Stimulated activated CD4-positive, alpha-beta T cell treated with anti-CD3 and anti-CD28 coated beads, Interleukin-4, amount 100 ng/mL, for 1 hour (primary cell): ENCODE measurements around the gene RITA1.

Experiments
- DNase-seq: peaks from one replicate; pipeline ENCODE4 v3.0.0-alpha.2; 2020

RITA1 gene

DNA sequence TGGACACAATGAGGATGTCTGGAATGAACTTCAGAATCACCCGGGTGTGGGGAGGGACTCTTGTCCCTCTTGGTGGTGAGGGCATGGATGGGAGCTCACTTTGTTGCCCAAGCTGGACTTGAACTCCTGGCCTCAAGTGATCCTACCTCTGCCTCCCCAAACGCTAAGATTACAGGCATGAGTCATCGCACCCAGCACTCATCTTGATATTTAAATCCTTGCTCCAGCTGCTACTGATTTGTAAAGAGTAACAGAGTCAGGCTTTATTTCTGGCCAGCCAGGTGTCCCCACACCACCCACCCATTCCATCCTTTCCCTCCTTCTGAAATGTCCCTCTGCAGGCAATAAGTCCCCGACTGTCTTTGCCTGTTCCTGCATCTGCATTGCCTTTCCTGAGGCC is 5.2 kb upstream of the RITA1 start:
- DNase-seq: no peak

DNA sequence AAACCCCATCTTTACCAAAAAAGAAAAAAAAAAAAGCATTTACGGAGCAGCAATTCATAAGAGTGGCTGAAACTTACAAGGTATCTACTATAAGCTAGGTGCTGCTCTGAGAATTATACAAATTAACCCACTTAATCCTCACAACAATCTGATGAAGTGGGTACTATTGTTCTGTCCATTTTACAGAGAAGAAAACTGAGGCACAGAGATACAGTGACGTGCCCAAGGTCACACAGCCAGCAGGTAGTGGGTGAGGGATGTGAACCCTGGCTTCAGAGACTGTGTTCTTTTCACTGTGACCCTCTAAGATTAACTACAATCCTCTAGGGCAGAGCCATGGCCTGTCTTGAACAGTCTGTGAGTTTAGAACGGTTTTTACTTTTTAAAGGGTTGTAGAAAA is 3.5 kb upstream of the RITA1 start:
- no peak for DNase-seq

DNA sequence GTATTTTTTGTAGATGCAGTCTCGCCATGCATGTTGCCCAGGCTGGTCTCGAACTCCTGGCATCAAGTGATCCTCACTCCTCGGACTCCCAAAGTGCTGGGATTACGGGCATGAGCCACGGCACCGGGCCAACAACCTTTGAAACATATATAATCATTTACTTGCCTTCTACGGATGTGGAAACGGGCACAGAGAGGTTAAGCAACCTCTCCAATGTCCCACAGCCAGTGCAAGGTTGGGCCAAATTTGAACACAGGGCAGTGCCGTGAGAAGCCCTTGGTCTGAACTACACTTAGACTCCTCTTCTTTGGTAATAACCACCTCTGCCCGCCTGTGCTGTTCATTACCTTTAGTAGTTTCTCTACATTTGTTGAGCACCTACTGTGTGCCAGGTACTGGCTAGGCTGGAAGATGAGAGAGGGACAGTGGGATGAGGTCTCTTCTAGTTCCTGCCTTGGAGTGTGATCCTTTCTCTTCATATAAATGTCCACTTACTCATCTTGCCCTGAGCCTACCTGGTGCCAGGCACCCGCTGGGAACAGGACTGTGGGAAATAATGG is 2.4 kb upstream of the RITA1 start:
- DNase-seq: no peak

DNA sequence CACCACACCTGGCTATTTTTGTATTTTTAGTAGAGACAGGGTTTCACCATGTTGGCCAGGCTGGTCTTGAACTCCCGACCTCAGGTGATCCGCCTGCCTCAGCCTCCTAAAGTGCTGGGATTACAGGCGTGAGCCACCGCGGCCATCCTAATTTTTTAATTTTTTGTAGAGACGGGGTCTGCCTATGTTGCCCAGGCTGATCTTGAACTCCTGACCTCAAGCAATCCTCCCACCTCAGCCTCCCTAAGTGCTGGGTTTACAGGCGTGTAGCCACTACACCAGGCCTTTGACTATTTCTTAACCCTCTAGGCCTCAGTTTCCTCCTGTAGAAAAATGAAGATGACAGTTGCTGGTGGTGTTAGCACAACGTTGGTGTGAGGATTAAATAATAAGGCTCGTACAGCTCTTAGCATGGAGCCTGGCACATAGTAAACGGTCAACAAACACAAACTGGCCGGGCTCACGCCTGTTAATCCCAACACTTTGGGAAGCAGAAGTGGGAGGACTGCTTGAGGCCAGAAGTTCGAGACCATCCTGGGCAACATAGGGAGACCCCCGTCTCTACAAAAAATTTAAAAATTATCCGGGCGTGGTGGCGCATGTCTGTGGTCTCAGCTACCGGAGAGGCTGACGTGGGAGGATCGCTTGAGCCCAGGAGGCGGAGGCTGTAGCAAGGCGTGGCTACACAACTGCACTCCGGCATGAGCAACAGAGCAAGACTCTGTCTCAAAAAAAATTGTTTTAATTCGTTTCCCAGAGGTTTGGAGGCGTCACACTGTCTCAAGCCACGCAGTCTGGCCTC is 1.2 kb upstream of the RITA1 start:
- DNase-seq: no peak

DNA sequence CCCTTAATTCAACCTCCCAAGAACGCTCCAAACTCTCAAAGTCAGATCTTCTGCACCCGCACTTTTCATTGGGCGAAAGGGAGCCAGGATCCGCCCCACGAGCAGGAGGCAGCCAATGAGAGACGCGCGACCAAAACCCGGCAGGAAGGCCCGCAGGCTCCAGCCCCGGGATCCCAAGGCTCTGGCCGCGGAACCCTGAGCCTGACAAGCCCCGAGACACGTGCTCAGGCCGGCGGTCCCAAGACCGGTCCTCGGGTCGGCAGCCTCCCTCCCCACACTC is 681 bp upstream of the RITA1 start:
- DNase-seq: peak; percentile 86

DNA sequence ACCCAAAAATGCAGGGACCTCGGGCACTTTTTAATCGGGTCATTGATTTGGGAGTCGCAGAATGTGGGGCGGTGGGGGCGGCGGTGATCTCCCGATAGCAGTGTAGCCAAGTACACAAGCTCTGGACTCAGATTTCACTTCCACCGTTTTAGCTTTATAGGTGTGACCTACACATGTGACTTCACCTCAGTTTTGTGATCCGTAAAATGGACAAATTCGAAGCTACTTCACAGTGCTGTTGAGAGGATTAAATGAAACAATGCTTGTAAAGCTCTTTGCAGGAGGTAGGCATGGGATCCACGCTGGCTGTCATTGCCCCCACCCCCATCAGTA is 478 bp downstream of the RITA1 start:
- no peak for DNase-seq

DNA sequence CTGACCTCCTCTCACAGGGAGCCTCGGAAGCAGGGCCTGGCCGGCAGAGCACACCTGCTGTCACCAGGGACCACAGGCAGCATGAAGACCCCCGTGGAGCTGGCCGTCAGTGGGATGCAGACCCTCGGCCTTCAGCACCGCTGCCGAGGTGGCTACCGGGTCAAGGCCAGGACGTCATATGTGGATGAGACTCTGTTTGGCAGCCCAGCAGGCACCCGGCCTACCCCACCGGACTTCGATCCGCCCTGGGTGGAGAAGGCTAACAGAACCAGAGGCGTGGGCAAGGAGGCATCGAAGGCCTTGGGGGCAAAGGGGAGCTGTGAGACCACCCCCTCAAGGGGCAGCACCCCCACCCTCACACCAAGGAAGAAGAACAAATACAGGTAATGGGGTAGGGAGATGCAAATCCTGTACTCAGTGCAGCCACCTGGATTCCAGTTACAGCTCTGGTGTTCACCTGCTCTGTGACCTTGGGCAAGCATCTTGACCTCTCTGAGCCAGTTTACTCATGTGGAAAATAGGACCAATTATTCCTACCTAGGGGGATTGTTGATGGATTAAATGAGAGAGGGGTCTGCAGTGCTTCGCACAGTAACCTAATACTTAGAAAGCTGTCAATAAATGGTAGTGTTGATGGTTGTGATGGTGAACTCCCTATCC is 1.3 kb downstream of the RITA1 start:
- DNase-seq: no peak

DNA sequence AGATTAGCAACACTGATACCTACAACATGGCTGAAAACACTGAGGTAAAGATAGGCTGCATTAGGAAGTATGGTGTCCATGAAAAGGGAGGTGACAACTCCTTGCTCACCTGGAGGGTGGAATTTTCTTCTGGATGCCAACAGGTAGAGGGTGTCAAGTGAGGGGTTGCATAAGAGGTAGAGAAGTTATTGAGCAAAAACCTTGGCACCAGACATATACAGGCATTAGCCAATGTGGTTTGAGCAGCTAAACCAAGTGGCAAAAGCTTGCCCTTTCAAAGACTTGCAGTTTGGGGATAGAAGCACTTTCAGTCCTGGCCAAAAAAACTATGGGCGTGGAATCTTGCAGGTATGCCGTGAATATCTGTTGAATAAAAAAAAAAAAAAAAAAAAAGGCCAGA is 3.8 kb downstream of the RITA1 start:
- DNase-seq: no peak

DNA sequence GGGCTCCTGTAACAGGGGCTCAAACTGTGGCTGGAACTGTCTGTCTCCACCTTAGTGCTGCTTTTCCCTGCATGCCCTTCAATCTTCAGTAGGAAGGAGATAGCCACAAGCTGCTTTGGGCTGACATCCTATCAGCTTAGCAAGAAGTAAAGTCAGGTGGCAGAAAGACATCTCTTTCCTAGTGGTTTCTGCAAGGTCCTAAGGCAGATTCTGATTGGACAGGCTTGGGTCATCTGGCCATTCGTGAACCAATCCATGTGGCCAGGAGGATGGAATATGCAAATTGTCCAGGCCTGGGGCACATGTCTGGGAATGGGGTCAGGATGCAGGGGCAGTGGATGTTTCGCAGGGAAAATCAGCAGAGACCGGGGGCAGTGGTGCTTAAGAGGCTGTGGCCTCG is 5.2 kb downstream of the RITA1 start:
- no peak for DNase-seq

DNA sequence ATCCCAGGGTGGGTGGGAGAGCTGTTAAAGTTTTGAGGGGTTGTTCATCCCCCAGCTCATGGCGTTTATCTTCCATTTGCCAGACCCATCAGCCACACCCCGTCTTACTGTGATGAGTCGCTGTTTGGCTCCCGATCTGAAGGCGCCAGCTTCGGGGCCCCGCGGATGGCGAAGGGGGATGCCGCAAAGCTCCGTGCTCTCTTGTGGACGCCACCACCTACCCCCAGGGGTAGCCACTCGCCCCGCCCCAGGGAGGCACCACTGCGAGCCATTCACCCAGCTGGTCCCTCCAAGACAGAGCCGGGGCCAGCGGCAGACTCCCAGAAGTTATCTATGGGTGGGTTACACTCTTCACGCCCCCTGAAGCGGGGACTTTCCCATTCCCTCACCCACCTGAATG is 5.7 kb downstream of the RITA1 start:
- no peak for DNase-seq

DNA sequence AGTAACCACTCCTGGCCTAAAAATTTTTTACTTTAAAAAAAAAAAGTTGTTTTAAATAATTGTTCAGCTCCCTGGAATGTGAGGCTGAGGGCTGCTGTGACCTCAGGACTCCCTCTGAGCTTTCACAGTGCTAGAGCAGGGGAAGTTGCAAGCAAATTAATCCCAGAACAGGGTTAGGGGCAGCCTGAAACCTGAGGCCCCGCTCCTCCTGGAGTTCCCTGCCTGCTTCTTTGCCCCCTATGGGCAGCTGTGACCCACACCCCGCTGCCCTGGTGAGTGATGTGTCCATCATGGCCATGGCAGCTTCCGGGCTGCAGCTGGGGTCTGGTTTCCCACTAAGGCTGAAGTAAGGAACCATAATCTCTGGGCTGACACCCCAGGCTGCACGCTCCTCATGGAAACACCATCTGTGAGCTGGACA is 9.5 kb downstream of the RITA1 start:
- no peak for DNase-seq

DNA sequence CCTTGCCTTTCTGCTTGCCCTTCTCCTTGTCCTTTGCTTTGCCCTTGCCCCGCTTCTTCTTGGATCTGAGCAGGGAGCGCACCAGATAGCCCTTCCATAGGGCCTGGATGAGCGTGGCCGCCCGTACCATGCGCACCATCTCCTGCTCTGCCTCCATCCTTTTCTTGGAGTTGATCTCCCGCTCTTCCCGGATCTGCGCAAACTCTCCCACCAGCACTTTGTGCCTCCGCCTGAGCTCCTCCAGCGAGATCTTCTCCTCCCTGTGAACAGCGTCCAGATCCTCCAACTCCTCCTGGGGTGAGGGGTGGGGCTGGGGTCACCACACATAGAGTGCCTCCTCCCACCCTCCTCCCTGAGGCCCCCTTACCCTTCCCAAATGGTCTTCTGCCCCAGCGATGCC is 10.1 kb downstream of the RITA1 start:
- DNase-seq: no peak

DNA sequence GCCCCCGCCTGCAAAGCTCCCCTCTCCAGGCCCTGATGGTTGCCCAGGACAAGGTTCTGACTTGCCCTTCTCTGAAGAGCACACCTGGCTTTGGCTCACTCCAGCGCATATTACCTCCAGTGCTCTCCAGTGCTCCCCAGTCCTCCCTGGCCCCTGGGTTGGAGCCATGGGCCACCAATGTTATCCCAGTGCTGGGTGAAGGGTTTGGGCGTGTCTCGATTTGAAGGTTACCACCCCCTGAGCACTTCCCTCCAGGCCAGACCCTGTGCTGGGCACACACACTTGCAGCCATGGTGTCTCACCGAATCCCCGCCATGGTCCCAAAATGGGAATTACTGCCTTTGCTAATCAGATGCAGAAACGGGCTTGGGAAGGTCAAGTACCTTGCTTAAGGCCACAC is 11.1 kb downstream of the RITA1 start:
- DNase-seq: no peak

DNA sequence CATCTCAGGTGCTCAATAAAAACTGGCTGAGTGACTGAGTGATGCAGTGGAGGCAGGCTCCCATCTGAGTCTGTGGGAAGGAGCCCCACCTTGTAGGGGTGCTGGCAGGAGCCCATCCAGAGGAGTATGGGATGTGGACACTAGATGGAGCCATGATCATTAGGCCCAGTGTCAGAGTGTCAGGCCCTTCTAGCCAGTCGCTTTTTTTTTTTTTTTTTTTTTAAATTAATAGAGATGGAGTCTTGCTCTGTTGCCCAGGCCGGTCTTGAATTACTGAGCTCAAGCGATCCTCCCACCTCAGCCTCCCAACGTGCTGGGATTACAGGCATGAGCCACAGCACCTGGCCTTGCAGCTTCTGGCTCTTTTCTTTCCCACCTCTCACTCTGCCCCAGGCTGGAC is 11.5 kb downstream of the RITA1 start:
- peak; percentile 31 for DNase-seq

DNA sequence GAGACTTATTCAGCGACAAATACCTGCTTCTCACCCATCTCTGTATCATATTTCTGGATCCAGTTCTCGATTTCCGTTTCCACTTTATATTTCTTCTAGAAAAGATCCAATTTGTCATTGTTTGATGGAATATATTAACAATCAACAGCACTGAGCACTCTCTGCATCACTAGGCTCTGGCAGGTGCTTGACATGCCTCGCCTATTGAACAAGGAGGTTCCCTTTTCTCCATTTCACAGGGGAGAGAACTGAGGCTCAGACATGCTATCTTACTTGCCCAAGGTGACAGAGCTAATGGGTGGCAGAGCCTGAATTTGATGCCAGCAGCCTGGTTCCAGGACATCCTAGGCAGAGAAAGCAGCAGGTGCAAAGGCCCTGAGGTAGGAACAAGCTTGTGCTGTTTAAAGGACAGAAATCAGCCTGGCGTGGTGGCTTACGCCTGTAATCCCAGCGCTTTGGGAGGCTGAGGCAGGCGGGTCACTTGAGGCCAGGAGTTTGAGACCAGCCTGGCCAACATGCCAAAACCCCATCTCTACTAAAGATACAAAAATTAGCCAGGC is 12.1 kb downstream of the RITA1 start:
- no peak for DNase-seq

DNA sequence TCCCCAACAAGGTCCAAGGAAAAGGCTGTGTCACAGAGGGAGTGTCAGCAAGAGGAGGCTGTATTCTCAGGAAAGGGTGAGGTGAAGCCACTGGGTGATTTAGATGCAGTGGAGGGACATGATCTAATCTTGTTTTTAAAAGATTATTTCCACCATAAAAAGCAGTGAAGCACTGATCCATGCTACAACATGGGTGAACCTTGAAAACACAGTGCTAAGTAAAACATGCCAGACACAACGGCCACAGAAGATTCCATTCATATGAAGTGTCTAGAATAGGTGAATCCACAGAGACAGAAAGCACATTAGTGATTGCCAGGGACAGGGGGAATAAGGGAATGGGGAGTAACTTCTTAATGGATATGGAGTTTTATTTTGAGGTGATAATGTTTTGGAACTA is 12.8 kb downstream of the RITA1 start:
- DNase-seq: no peak

DNA sequence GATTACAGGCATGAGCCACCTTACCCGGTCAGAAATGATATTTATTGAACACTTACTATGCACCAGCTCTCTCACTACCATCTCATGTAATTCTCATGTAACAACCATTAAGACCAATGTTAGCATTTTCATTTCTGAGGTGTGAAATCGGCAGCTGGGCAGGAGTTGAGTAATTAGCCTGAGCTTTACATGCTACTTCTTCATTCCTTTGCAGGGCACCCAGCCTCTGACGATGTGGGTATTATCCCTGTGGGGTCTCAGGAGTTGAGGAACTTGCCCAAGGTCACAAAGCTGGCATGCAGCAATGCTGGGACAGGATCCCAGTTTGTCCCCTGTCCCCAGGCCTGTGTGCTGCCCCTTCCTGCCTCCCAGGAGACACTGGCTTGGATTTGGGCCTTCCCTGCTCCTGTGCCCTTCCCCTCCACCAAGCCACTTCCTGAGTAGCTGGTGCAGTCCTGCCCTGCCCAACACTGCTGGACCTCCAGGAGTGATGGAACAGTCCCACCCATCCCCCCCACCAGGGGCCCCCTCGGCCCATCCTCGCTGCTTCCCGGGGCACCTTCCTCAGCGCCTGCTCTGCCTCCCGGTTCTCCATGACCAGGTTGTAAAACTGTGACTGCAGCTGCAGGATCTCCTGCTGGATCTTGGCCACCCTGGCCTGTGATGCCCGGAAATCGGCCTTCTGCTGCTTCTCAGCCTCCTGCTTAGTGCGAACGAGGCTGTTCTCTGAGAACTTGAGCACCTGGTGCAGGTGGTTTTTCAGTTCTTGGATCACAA is 14.7 kb downstream of the RITA1 start:
- no peak for DNase-seq

DNA sequence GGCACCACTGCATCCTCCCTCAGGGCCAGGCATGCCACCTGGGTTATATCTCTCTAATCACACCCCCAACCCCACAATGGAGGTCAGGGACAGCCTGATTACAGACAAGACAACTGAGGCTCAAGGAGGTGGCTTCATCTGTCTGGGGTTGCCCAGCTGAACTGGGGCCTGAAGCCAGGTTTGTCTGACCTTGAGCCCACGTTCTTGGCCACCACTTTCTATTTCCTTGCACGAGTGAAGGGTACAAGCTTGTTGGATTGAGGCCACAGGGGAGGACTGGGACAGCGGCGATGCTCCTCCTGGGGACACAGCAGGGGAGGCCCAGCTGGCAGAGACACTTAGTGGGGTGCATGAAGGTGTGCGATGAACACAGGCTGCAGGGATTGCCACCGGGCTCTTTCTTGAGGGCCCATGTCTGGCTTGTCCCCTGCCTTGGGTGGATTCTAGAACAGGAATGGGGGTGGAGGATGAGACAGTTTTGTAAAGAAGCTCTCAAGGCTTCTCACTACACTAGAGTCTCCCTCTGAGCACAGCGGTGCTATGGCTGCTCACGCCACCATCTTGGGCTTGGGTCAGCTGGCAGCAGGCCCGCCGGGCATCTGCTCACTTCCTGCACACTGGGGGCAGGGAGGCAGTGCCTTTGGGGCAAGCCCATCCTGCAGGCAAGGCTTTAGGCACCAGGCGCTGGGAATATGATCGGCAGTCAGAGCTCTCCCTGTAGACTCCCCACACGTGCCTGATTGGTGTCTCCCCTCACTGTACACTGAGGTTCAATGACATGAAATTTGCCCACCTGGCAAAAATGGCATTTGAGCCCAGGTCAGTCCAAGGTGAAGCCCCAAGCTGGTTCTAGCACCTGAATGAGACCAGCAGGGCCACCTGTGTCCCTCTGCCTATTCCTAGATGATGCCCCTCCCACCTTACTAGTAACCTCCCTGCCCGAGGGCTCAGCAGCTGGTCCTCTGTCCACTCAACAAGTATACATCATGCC is 16.0 kb downstream of the RITA1 start:
- no peak for DNase-seq

DNA sequence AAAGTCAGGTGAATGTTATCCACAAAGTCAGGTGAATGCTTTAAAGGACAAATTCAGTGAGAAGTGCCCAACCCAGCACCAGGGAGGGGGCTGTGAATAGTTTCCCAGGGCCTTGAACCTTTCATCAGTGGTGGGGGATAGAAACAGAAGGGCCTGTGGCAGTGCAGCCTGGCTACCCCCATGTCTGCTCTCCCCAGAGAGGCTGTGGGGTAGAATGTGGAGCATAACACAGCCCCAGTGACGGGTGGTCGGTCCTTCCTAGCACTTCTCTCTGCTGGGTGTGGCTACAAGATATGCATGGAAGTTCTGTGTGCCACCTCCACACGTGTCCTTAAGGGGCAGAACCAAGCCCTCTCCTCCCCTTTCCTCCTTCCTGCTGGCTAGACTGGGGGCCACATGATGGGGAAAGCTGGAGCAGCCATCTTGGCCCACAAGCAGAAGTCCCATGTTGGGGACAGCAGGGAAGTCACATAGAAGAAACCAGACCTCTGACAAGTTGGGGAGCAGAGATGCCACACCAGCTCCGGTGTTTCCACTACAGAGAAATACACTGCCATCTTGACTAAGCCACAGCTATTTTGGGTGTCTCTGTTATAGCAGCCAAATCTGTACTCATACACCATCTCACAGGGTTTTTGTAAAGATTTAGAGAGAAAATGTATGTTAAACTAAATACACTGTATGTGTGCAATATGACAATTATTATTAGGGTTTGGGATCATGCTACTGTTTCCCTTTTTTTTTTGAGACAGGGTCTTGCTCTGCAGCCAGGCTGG is 17.0 kb downstream of the RITA1 start:
- no peak for DNase-seq

DNA sequence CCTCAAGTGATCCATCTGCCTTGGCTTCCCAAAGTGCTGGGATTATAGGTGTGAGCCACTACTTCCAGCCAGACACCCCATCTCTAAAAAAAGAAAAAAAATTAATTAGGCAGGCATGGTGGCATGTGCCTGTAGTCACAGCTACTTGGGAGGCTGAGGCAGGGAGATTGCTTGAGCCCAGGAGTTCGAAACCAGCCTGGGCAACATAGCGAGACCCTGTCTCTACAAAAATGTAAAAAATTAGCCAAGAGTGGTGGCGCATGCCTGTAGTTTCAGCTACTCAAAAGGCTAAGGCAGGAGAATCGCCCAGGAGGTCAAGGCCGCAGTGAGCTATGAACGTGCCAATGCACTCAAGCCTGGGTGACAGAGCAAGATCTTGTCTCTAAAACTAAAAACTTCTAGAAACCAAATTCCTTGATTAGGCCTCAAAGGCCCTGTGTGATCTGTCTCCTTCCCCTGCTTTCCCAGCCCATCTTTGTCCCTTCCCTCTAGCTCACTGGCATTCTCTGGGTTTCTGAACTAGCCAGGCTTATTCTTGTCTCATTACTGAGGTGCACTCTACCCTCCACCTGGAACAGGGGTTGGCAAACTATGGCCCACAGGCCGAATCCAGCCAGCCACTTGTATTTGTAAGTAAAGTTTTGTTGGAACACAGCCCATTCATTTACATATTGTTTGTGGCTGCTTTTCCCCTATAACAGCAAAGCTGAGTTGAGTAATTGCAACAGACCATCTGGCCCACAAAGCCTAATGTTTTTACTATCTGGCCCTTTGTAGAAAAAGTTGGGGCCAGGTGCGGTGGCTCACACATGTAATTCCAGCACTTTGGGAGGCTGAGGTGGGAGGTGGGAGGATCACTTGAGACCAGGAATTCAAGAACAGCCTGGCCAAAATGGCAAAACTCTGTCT is 18.6 kb downstream of the RITA1 start:
- DNase-seq: no peak

DNA sequence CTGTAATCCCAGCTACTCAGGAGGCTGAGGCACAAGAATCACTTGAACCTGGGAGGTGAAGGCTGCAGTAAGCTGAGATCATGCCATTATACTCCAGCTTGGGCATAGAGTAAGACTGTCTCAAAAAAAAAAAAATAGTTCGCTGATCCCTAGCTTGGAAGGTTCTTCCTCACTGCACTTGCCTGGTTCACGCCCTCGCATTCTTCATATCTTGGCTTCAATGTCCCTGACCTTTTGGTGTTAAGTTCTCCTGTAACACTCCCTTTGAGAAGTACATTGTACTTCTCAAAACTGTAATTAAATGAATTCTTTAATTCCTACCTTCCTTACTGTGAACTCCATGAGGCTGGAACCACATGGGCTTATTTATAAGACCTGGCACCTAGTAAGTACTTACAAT is 19.3 kb downstream of the RITA1 start:
- DNase-seq: no peak
